KMS-11 (cell line): ENCODE measurements around the gene LY6G6F.

Experiments used
- H2AFZ ChIP-seq: fragments of 200-600 bp; sonication (generic); 2 replicates; pipeline ENCODE4 v1.6.1; 2016; ENCODE audit warnings: antibody characterized with exemption, mixed run types, low read depth
- H3K27ac ChIP-seq: fragments of 200-600 bp; sonication (generic); 2 replicates; pipeline ENCODE4 v1.6.1; 2016; ENCODE audit warnings: mild to moderate bottlenecking, mixed run types
- H3K27me3 ChIP-seq: fragments of 200-600 bp; sonication (generic); 2 replicates; pipeline ENCODE4 v1.6.1; 2017; ENCODE audit warnings: mild to moderate bottlenecking, low read depth, mixed run types, moderate library complexity; ENCODE audit not compliant: insufficient read depth
- H3K36me3 ChIP-seq: fragments of 200-600 bp; sonication (generic); 2 replicates; pipeline ENCODE4 v1.6.1; 2017; ENCODE audit warnings: mild to moderate bottlenecking, mixed run types; ENCODE audit not compliant: insufficient read depth
- H3K4me1 ChIP-seq: fragments of 200-600 bp; sonication (generic); 2 replicates; pipeline ENCODE4 v1.6.1; 2016; ENCODE audit warnings: mild to moderate bottlenecking, low read depth, mixed run types; ENCODE audit not compliant: poor library complexity, severe bottlenecking
- H3K4me2 ChIP-seq: fragments of 200-600 bp; sonication (generic); 2 replicates; pipeline ENCODE4 v1.7.0; 2016; ENCODE audit warnings: mild to moderate bottlenecking, mixed run types
- H3K4me3 ChIP-seq: fragments of 200-600 bp; sonication (generic); IDR thresholded peaks from 2 replicates; pipeline ENCODE4 v1.6.1; 2017; ENCODE audit warnings: low read depth, low read length, mixed read lengths; ENCODE audit not compliant: insufficient read depth
- H3K79me2 ChIP-seq: fragments of 200-600 bp; sonication (generic); 2 replicates; pipeline ENCODE4 v1.6.1; 2016; ENCODE audit warnings: low read depth, mixed run types; ENCODE audit not compliant: insufficient read depth
- H3K9ac ChIP-seq: fragments of 200-600 bp; sonication (generic); 2 replicates; pipeline ENCODE4 v1.6.1; 2016; ENCODE audit warnings: mild to moderate bottlenecking, mixed run types
- H4K20me1 ChIP-seq: fragments of 200-600 bp; sonication (generic); 2 replicates; pipeline ENCODE4 v1.6.1; 2016; ENCODE audit warnings: mild to moderate bottlenecking, mixed run types; ENCODE audit not compliant: insufficient read depth
- CTCF ChIP-seq: fragments of 200-600 bp; sonication (generic); conservative IDR thresholded peaks from 2 replicates; pipeline ENCODE4 v1.6.1; 2017; ENCODE audit warnings: low read depth, mild to moderate bottlenecking, antibody characterized with exemption, low read length, moderate library complexity, mixed read lengths

LY6G6F gene

GRCh38 chr6:31732029-31732428, 25.4 kb downstream of the LY6G6F start:
- Histone ChIP-seq H3K4me1 (peaks cover 33% of the 10 kb centered on the region), H3K4me2 (no peak overlapping the region), H3K79me2 (peaks cover 39% of the 10 kb centered on the region), H3K27ac (no peak overlapping the region), H3K4me3 (no peak overlapping the region), H3K36me3 (peaks cover 7% of the 10 kb centered on the region; the same call in 1 of the 2 replicates), H2AFZ (no peak overlapping the region), H3K27me3 (no peaks in the 10 kb centered on the region), H3K9ac (no peak overlapping the region), H4K20me1 (no peaks in the 10 kb centered on the region)
- no peak for TF ChIP-seq CTCF

- Histone ChIP-seq H3K4me1 (peaks cover 39% of the 10 kb centered on the region), H3K27ac (peak overlapping the region; percentile 100; the same call in 1 of the 2 replicates), H3K9ac (no peak overlapping the region; the same call in 1 of the 2 replicates), H3K27me3 (no peaks in the 10 kb centered on the region), H4K20me1 (no peaks in the 10 kb centered on the region), H3K79me2 (peaks cover 39% of the 10 kb centered on the region), H2AFZ (no peak overlapping the region), H3K36me3 (peaks cover 7% of the 10 kb centered on the region; the same call in 1 of the 2 replicates), H3K4me2 (peak overlapping the region; percentile 100), H3K4me3 (no peak overlapping the region)
- TF ChIP-seq CTCF, result no peak
Observed at GRCh38 chr6:31733734-31734133, 27.1 kb downstream of the LY6G6F start.

- H3K36me3 ChIP-seq, result peaks cover 7% of the 10 kb centered on the region; the same call in 1 of the 2 replicates
- no peaks in the 10 kb centered on the region for H4K20me1 ChIP-seq
- peak overlapping the region; percentile 100; the same call in 1 of the 2 replicates for H3K27ac ChIP-seq
- no peak overlapping the region for H2AFZ ChIP-seq
- peak overlapping the region; percentile 100 for H3K4me2 ChIP-seq
- H3K27me3 ChIP-seq, result no peaks in the 10 kb centered on the region
- H3K4me1 ChIP-seq, result peaks cover 42% of the 10 kb centered on the region
- no peak overlapping the region for H3K4me3 ChIP-seq
- H3K9ac ChIP-seq, result peak overlapping the region; percentile 81; the same call in 1 of the 2 replicates
- H3K79me2 ChIP-seq, result peaks cover 39% of the 10 kb centered on the region
- no peak for TF ChIP-seq CTCF
Observed at GRCh38 chr6:31734247-31734820, 27.7 kb downstream of the LY6G6F start.

- peaks cover 7% of the 10 kb centered on the region; the same call in 1 of the 2 replicates for H3K36me3 ChIP-seq
- peaks cover 43% of the 10 kb centered on the region for H3K4me1 ChIP-seq
- H3K4me3 ChIP-seq, result no peak overlapping the region
- H3K27ac ChIP-seq, result peak overlapping the region; percentile 100
- H3K4me2 ChIP-seq, result peak overlapping the region; percentile 100
- no peaks in the 10 kb centered on the region for H3K27me3 ChIP-seq
- H4K20me1 ChIP-seq, result no peaks in the 10 kb centered on the region
- H2AFZ ChIP-seq, result no peak overlapping the region
- H3K79me2 ChIP-seq, result peaks cover 39% of the 10 kb centered on the region
- no peak for TF ChIP-seq CTCF
- peak overlapping the region; percentile 81; the same call in 1 of the 2 replicates for H3K9ac ChIP-seq
Observed at GRCh38 chr6:31734821-31735406, 28.2 kb downstream of the LY6G6F start.
